Muscle of leg (tissue), 11 donors: ENCODE results near the gene FOXD1. TPM values are rescaled to one million over a fixed set of nuclear protein-coding genes. Genes with fewer than 3 reads are reported as not detected.

Experiments used
- DNase-seq: peaks from one replicate; pipeline ENCODE4 v3.0.0; 2013
- H3K27ac ChIP-seq: one replicate; pipeline ENCODE4 v1.5.1; 2013; ENCODE audit warnings: mild to moderate bottlenecking, low read length, control low read depth
- H3K27me3 ChIP-seq: one replicate; pipeline ENCODE4 v1.6.1; 2013; ENCODE audit warnings: low read length; ENCODE audit not compliant: control insufficient read depth, insufficient read depth
- H3K36me3 ChIP-seq: one replicate; pipeline ENCODE4 v1.6.1; 2013; ENCODE audit warnings: low read length; ENCODE audit not compliant: control insufficient read depth, insufficient read depth
- H3K4me1 ChIP-seq: one replicate; pipeline ENCODE4 v1.6.1; 2013; ENCODE audit warnings: low read length; ENCODE audit not compliant: control insufficient read depth, insufficient read depth
- H3K4me3 ChIP-seq: one replicate; pipeline ENCODE4 v1.5.1; 2013; ENCODE audit warnings: low read length, control low read depth
- H3K9me3 ChIP-seq: replicated peaks from 2 replicates; pipeline ENCODE4 v1.6.1; 2013; ENCODE audit warnings: low read depth, low read length; ENCODE audit not compliant: control insufficient read depth
- WGBS: methylation state at CpG from one replicate; pipeline ENCODE4 v1.1.5; 2013; ENCODE audit warnings: missing lambda C conversion rate; ENCODE audit not compliant: insufficient coverage; 5-methylcytosine and 5-hydroxymethylcytosine counted together
- polyA plus RNA-seq, 8 donors: library from polyadenylated mRNA; unstranded; fragments of 120-200 nt; gene quantifications; one replicate each; pipeline versions ENCODE4 v1.2.1 to v1.2.3, GENCODE V29; 2013; ENCODE audit warnings: inconsistent platforms in 1 of 8, low replicate concordance in 1 of 8; ENCODE audit not compliant: insufficient read length in 8 of 8, insufficient read depth in 1 of 8
- total RNA-seq: library from RNA; stranded (reverse); fragments of 120-200 nt; gene quantifications from one replicate; pipeline ENCODE4 v1.2.4, GENCODE V29; 2013

Gene FOXD1
- total and polyA plus RNA-seq, 9 donors, result 0.35 to 2.9 (median 0.95) TPM

DNA sequence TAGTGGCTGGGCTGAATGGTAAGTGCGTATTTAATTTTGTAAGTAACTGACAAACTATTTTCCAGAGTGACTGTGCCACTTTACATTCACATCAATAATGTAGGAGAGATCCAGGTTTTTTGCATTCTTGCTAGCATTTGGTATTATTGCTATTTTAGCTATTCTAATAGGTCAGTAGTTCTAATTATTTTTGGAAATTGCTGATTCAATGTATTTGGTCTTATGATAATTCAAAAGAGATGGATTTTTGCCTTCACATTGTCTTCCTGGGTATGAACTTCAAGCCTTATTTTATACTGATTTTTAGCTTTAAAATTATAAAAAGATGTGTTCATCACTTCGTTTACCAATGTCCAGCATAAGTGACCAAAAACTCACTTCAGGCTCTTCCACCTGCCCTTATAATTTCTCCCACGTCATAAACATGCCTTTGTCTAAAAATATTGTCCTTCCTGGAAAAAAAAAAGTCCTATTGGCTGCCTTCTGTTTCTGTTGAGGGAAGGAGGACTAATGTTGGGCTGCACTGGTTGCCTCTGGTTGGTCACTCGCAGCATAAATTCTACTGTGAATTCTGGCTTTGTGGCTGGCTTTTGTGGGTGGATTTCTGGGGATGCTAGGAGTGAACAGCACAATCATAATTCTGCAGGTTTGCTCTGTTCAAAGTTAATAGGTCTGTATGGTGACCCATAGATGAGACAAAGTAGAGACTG lies 15.2 kb downstream of the FOXD1 start:
- no peak for DNase-seq
- Histone ChIP-seq H3K27ac (no peak overlapping the region), H3K36me3 (no peaks in the 10 kb centered on the region), H3K4me3 (no peak overlapping the region), H3K27me3 (peaks cover 61% of the 10 kb centered on the region), H3K9me3 (no peaks in the 10 kb centered on the region), H3K4me1 (peaks cover 8% of the 10 kb centered on the region)
- 50% methylated on average over 1 of the region's 4 CpGs for WGBS

DNA sequence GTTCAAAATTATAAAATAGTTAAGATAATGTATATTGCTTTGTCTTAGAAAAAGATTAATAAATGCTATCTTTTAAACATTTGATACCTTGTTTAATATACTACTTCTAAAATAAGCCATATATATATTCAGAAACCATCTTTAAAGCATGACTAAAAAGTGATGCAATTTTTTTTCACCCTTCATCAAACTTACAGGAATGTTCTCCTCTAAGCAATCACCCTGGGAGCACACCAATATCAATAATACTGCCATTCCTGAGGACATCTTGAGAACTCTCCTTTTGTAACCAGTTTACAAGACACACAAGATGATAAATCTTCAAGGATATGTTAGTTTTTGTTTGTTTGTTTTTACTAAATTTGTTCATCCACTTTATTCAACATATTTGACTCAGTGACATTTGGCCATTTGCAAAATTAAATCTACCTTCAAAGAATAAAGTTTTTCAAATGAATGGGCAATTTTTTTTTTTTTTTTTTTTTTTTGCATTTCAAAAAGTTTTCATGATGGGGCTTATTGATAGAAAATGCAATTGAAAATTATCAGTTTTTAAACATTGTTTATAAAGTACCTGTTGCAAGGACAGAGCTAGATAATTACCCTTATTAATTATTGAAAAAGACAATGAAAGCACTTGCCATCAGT lies 17.2 kb downstream of the FOXD1 start:
- H3K9me3 ChIP-seq, result no peaks in the 10 kb centered on the region
- no peak overlapping the region for H3K4me3 ChIP-seq
- H3K36me3 ChIP-seq, result no peaks in the 10 kb centered on the region
- no peak overlapping the region for H3K27ac ChIP-seq
- peaks cover 47% of the 10 kb centered on the region for H3K27me3 ChIP-seq
- no peaks in the 10 kb centered on the region for H3K4me1 ChIP-seq
- DNase-seq, result no peak

DNA sequence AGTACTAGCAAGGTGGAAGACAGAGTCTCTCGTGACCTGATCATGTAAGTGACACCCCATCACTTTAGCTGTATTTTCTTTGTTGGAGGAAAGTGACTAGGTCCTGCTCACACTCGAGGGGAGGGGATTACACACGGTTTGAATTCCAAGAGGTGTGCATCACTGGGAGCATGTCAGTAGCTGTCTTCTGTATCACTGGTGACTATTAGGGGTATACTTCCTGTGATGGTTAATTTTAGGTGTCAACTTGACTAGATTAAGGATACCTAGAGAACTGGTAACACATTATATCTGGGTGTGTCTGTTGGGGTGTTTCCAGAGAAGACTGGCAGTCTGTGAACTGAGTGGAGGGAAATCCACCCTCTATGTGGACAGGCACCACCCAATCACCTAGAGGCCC lies 22.5 kb downstream of the FOXD1 start:
- no peak overlapping the region for H3K4me3 ChIP-seq
- H3K36me3 ChIP-seq, result no peaks in the 10 kb centered on the region
- no CpG with 5 or more reads among the region's 3 CpGs for WGBS
- H3K27me3 ChIP-seq, result peaks cover 51% of the 10 kb centered on the region
- H3K4me1 ChIP-seq, result no peaks in the 10 kb centered on the region
- no peak for DNase-seq
- no peaks in the 10 kb centered on the region for H3K9me3 ChIP-seq
- H3K27ac ChIP-seq, result no peak overlapping the region

DNA sequence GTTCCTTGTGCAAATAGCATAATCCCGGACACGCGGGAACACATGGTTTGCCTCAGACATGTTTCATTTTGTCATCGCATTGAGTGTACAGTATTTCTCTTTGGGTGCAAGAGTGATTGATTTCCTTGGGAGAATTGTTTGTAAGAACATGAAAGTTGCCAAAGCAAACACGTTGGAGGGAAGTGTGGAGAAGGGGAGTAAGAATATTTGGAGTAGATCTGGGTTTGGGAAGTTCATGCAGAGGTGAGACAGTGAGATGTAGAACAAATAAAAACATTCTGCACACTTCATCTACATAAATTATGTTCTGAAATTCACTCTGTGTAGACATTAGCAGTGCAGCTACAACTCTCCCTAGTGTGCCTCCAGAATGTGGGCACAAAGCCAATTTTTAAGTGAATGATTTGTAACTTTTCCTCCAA lies 24.0 kb downstream of the FOXD1 start:
- 45% methylated on average over 4 of the region's 5 CpGs for WGBS
- Histone ChIP-seq H3K4me3 (no peak overlapping the region), H3K27me3 (peaks cover 55% of the 10 kb centered on the region), H3K36me3 (no peaks in the 10 kb centered on the region), H3K9me3 (no peaks in the 10 kb centered on the region), H3K27ac (no peak overlapping the region), H3K4me1 (peaks cover 6% of the 10 kb centered on the region)
- peak; percentile 74 for DNase-seq

DNA sequence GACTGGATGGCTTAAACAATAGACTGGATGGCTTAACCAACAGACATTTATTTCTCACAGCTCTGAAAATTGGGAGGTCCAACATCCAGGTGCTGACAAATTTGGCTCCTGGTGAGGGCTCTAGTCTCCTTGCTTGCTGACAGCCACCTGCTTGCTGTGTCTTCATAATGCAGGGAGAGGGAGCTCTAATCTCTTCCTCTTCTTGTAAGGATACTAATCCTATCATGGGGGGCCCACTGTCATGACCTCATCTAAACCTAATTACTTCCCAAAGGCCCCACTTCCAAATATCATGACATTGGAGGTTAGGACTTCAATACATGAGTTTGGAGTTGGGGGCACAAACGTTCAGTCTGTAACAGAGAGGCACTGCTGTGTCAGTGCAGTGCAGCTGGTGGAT lies 26.4 kb downstream of the FOXD1 start:
- no peak for DNase-seq
- no peak overlapping the region for H3K4me3 ChIP-seq
- peaks cover 75% of the 10 kb centered on the region for H3K27me3 ChIP-seq
- H3K4me1 ChIP-seq, result peaks cover 25% of the 10 kb centered on the region
- no peaks in the 10 kb centered on the region for H3K9me3 ChIP-seq
- WGBS, result no CpG with 5 or more reads among the region's 1 CpG
- no peak overlapping the region for H3K27ac ChIP-seq
- no peaks in the 10 kb centered on the region for H3K36me3 ChIP-seq

DNA sequence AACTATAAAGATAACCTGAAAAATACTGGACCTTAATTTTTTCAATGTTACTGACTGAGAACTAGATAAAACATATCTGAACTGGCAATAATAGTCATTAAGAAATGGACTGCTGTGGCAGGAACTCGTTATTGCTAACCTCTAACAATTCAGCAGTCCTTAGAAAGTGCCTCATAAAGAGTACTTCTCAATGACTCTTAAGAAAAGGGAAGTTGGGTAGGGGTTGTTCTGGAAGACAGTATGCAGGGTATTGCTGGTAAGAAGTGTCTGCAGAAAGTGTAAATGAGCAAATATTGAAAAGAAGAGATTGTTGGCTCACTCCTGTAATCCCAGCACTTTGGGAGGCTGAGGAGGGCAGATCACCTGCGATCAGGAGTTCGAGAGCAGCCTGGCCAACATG lies 27.9 kb downstream of the FOXD1 start:
- Histone ChIP-seq H3K36me3 (no peaks in the 10 kb centered on the region), H3K9me3 (no peaks in the 10 kb centered on the region), H3K4me1 (peaks cover 29% of the 10 kb centered on the region), H3K27ac (no peak overlapping the region), H3K27me3 (peaks cover 71% of the 10 kb centered on the region), H3K4me3 (no peak overlapping the region)
- no CpG with 5 or more reads among the region's 3 CpGs for WGBS
- no peak for DNase-seq

DNA sequence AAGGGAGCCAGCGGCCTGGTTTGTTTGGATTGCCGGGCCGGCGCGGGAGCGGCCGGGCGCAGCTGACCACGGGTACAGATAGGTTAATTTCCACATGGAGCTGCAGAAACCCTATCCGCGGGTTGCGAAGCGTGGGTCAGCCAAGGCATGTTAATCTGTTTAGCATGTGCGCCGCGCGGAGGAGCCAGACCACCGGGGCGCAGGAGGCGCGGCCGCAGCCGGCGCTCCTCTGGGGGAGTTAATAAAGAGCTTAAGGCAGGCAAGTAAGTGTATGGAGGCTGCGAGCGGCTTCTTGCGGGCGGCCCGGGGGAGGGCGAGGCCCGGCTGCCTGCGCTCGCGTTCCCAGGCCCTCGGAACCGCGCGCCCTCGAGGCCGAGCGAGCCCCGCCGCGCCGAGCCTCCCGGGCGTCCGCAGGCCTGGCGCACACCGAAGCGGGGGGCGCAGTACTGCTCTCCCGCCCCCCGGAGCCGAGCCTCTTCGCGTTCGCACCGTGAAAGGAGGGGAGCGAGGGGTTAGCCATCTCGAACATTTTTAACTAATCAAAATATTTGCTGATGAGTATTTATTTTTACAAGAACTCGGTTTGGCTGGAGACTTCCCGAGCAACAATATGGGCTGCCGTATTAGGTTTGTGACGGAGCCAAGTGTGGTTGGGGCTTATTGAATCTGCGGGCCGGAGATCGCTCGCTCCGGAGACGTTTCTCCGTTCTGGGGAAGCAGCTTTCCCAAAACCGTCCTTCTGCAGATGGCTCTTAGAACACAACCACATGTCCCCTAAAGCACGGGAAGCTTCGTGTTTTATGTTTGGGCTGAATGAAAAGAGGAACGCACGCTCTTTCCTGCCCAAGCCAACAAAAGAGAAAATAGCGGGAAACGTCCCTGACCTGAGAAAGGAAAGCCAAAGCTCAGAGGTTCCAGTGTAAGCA lies 28.8 kb downstream of the FOXD1 start:
- Histone ChIP-seq H3K27me3 (peaks cover 76% of the 10 kb centered on the region), H3K4me3 (peak overlapping the region; percentile 20), H3K9me3 (no peaks in the 10 kb centered on the region), H3K4me1 (peaks cover 29% of the 10 kb centered on the region), H3K27ac (peak overlapping the region; percentile 44), H3K36me3 (no peaks in the 10 kb centered on the region)
- WGBS, result under 1% methylated on average over 50 of the region's 79 CpGs
- DNase-seq, result peak; percentile 93

DNA sequence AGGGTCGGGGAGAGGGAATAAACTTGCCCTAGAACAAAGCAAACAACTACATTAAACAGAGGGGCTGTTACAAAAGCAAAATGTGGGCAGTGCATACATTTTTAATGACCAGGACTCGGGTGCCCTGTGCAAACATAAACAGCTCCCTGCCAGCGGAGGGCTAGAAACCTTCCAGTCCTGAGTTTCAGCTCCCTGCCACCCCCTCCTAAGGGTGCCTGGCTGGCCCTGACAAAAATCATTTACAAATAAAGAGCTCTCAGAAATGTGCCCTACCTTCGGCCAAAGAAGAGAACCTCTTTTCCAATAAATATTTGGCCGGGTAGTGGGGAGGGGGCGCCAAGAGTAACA lies 29.5 kb downstream of the FOXD1 start:
- WGBS, result 31% methylated on average over 3 of the region's 6 CpGs
- DNase-seq, result no peak
- peaks cover 72% of the 10 kb centered on the region for H3K27me3 ChIP-seq
- H3K36me3 ChIP-seq, result no peaks in the 10 kb centered on the region
- no peak overlapping the region for H3K27ac ChIP-seq
- H3K9me3 ChIP-seq, result no peaks in the 10 kb centered on the region
- peak overlapping the region; percentile 9 for H3K4me3 ChIP-seq
- H3K4me1 ChIP-seq, result peaks cover 29% of the 10 kb centered on the region

DNA sequence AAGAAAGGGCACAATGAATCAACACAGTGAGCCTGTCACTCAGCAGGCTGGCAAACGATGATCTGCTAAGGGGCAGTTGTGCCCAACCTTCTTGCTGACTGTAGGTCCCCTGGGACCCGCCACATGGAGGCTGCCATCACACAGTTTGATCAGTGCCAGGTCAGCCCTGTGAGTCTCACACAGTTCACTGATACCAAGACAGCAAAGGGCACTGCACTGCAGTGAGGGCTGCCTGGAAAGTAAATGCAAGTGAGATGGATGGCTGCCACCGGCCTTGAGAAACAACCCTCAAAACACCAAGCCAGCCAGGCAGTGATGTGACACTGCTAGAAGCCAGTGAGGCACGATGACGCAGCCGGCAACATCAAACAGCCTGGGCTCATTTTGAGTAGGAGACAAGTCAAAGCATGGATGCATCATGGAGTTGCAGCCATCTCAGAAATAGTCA lies 30.3 kb downstream of the FOXD1 start:
- 73% methylated on average over 6 of the region's 6 CpGs for WGBS
- H3K27ac ChIP-seq, result no peak overlapping the region

More for the DNA sequence above, 30.3 kb downstream of the FOXD1 start:
- peaks cover 66% of the 10 kb centered on the region for H3K27me3 ChIP-seq
- H3K36me3 ChIP-seq, result no peaks in the 10 kb centered on the region
- no peak for DNase-seq
- no peaks in the 10 kb centered on the region for H3K9me3 ChIP-seq
- H3K4me3 ChIP-seq, result no peak overlapping the region
- H3K4me1 ChIP-seq, result peaks cover 29% of the 10 kb centered on the region
